RWPE2 (cell line): ENCODE measurements around the gene TBCE.

Experiments
- ATAC-seq: fragments of 200-7000 bp; cut with Tn5 transposase; 3 replicates; pipeline ENCODE4 v1.9.1; 2021; ENCODE audit warnings: low read depth
- DNase-seq: peaks from one replicate; pipeline ENCODE4 v3.0.0-alpha.2; 2020; ENCODE audit warnings: low spot score
- H3K27ac ChIP-seq: fragments of 450-650 bp; 2 replicates; pipeline ENCODE4 v1.5.1; 2017; ENCODE audit warnings: mild to moderate bottlenecking; ENCODE audit not compliant: poor library complexity, severe bottlenecking
- H3K27me3 ChIP-seq: fragments of 250-450 bp; sonication (Bioruptor Pico); 2 replicates; pipeline ENCODE4 v1.5.1; 2021; ENCODE audit warnings: mild to moderate bottlenecking, moderate library complexity; ENCODE audit not compliant: insufficient read depth, poor library complexity, severe bottlenecking
- H3K36me3 ChIP-seq: fragments of 250-450 bp; sonication (Bioruptor Pico); 2 replicates; pipeline ENCODE4 v1.5.1; 2020; ENCODE audit warnings: low read depth, mild to moderate bottlenecking, moderate library complexity
- H3K4me1 ChIP-seq: fragments of 250-450 bp; sonication (Bioruptor Pico); 2 replicates; pipeline ENCODE4 v1.5.1; 2021; ENCODE audit warnings: mild to moderate bottlenecking, moderate library complexity; ENCODE audit not compliant: insufficient read depth, poor library complexity, severe bottlenecking
- H3K4me3 ChIP-seq: fragments of 250-450 bp; sonication (Bioruptor Pico); 2 replicates; pipeline ENCODE4 v1.5.1; 2021; ENCODE audit warnings: mild to moderate bottlenecking, moderate library complexity; ENCODE audit not compliant: severe bottlenecking
- H3K9me3 ChIP-seq: fragments of 250-450 bp; sonication (Bioruptor Pico); 2 replicates; pipeline ENCODE4 v1.5.1; 2021; ENCODE audit warnings: mild to moderate bottlenecking, moderate library complexity; ENCODE audit not compliant: severe bottlenecking
- CTCF ChIP-seq: fragments of 450-650 bp; IDR thresholded peaks from one replicate; pipeline ENCODE4 v1.5.1; 2017; ENCODE audit warnings: mild to moderate bottlenecking, moderate library complexity; ENCODE audit not compliant: poor library complexity, severe bottlenecking

Gene TBCE

GRCh38 chr1:235485558-235485957, 118.3 kb downstream of the TBCE start:
- Histone ChIP-seq H3K36me3 (peaks cover 39% of the 10 kb centered on the region), H3K27me3 (no peaks in the 10 kb centered on the region), H3K4me1 (no peaks in the 10 kb centered on the region), H3K4me3 (no peak overlapping the region), H3K27ac (no peak overlapping the region), H3K9me3 (no peaks in the 10 kb centered on the region)
- ATAC-seq (no peak), DNase-seq (no peak)
- no peak for TF ChIP-seq CTCF

- H3K36me3 ChIP-seq, result peaks cover 42% of the 10 kb centered on the region
- H3K4me3 ChIP-seq, result no peak overlapping the region
- no peaks in the 10 kb centered on the region for H3K9me3 ChIP-seq
- ATAC-seq (no peak), DNase-seq (no peak)
- TF ChIP-seq CTCF, result no peak
- H3K27ac ChIP-seq, result no peak overlapping the region
- H3K27me3 ChIP-seq, result no peaks in the 10 kb centered on the region
- H3K4me1 ChIP-seq, result no peaks in the 10 kb centered on the region
These were observed 119.1 kb downstream of the TBCE start for GRCh38 chr1:235486321-235486720.

- H3K36me3 ChIP-seq, result peaks cover 53% of the 10 kb centered on the region
- TF ChIP-seq CTCF, result no peak
- no peaks in the 10 kb centered on the region for H3K27me3 ChIP-seq
- no peaks in the 10 kb centered on the region for H3K4me1 ChIP-seq
- no peak overlapping the region for H3K27ac ChIP-seq
- DNase-seq (no peak), ATAC-seq (no peak)
- H3K9me3 ChIP-seq, result no peaks in the 10 kb centered on the region
- H3K4me3 ChIP-seq, result no peak overlapping the region
These were observed 124.4 kb downstream of the TBCE start for GRCh38 chr1:235491644-235492043.

GRCh38 chr1:235494531-235494930, 127.3 kb downstream of the TBCE start:
- Histone ChIP-seq H3K4me3 (no peak overlapping the region), H3K36me3 (peaks cover 46% of the 10 kb centered on the region), H3K27ac (no peak overlapping the region), H3K4me1 (no peaks in the 10 kb centered on the region), H3K27me3 (no peaks in the 10 kb centered on the region), H3K9me3 (no peaks in the 10 kb centered on the region)
- DNase-seq (no peak), ATAC-seq (no peak)
- no peak for TF ChIP-seq CTCF

- no peak overlapping the region for H3K27ac ChIP-seq
- no peak for TF ChIP-seq CTCF
- ATAC-seq (no peak), DNase-seq (no peak)
- H3K9me3 ChIP-seq, result no peaks in the 10 kb centered on the region
- H3K4me3 ChIP-seq, result no peak overlapping the region
- peaks cover 46% of the 10 kb centered on the region for H3K36me3 ChIP-seq
- H3K27me3 ChIP-seq, result no peaks in the 10 kb centered on the region
- no peaks in the 10 kb centered on the region for H3K4me1 ChIP-seq
These were observed 127.8 kb downstream of the TBCE start for GRCh38 chr1:235495030-235495429.
